Body of pancreas (tissue), 4 donors: ENCODE data around the gene IL1R1. TPM values are rescaled to one million over a fixed set of nuclear protein-coding genes. Genes with fewer than 3 reads are reported as not detected.

ENCODE experiments used
- ATAC-seq: fragments of 150-250 bp; one replicate; pipeline ENCODE4 v1.9.1; 2016
- DNase-seq, 4 donors: peaks; one replicate each; pipeline ENCODE4 v3.0.0-alpha.2; 2019
- H3K27ac ChIP-seq, 4 donors: fragments of 200-600 bp; sonication (generic); 1 replicate in 3 of 4; 2 replicates in 1 of 4; pipeline versions ENCODE4 v1.5.1 to v1.6.1; 2016 to 2019; ENCODE audit warnings: mild to moderate bottlenecking in 1 of 4, mixed read lengths in 1 of 4, moderate library complexity in 1 of 4
- H3K27me3 ChIP-seq, 2 donors: fragments of 200-600 bp; sonication (generic); one replicate each; pipeline ENCODE4 v1.6.0; 2016; ENCODE audit warnings: mild to moderate bottlenecking in 1 of 2
- H3K36me3 ChIP-seq, 2 donors: fragments of 200-600 bp; sonication (generic); replicated peaks in 1 of 2; 2 replicates each; pipeline ENCODE4 v1.5.1; 2016; ENCODE audit warnings: low read depth in 2 of 2; ENCODE audit not compliant: insufficient read depth in 1 of 2
- H3K4me1 ChIP-seq: fragments of 200-600 bp; sonication (generic); one replicate; pipeline ENCODE4 v1.6.0; 2016
- H3K4me3 ChIP-seq, 2 donors: fragments of 200-600 bp; sonication (generic); 1 replicate in 1 of 2; 2 replicates in 1 of 2; pipeline ENCODE4 v1.5.1; 2016 to 2019
- H3K9me3 ChIP-seq, 3 donors: fragments of 200-600 bp; sonication (generic); 1 replicate in 2 of 3; 2 replicates in 1 of 3; pipeline ENCODE4 v1.5.1; 2016
- CTCF ChIP-seq, 7 experiments: fragments of 450-650 bp in 4 of 7; fragments of 200-600 bp in 3 of 7; sonication (generic) in 3 of 7; IDR thresholded peaks; one replicate each; pipeline ENCODE4 v1.5.1; 2016 to 2019; ENCODE audit warnings: antibody characterized with exemption in 7 of 7
- POLR2A ChIP-seq, 3 donors: fragments of 450-650 bp; IDR thresholded peaks; one replicate each; pipeline ENCODE4 v1.6.1; 2016; ENCODE audit warnings: antibody characterized with exemption in 3 of 3, mild to moderate bottlenecking in 2 of 3
- WGBS, 2 donors: methylation state at CpG; one replicate each; pipeline ENCODE4 v1.1.5; 2017; 5-methylcytosine and 5-hydroxymethylcytosine counted together
- intact Hi-C: fragments of 100-400 bp; cut with DNase I; formaldehyde crosslinking; loops from one replicate; pipeline ENCODE4 v1.15.1; 2023
- total RNA-seq, 2 donors: library from RNA; depleted of rRNA; stranded (reverse); fragments of >200 nt; gene quantifications; one replicate each; pipeline ENCODE4 v1.1.0, GENCODE V29; 2016

IL1R1 gene
- total RNA-seq, 2 donors from 2014 or later = 53.4 to 55.4 TPM

DNA sequence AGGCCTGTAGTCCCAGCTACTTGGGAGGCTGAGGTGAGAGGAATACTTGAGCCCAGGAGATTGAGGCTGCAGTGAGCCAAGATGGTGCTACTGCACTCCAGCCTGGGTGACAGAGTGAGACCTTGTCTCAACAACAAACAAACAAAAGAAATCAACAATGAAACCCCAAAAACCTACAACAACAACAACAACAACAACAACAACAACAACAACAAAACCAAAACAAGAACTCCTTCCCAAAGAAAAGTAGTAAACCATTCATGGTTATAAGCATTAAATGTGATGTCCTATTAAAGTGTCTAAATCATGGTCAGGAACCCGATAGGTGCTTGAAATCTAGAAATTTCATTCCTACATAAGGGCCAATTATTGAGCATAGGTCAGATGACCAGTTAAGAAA, 13.5 kb upstream of the IL1R1 start:
- H3K27ac ChIP-seq = no peak overlapping the region
- no peaks in the 10 kb centered on the region for H3K9me3 ChIP-seq
- no peak for DNase-seq
- no peak for ATAC-seq
- H3K36me3 ChIP-seq = no peaks in the 10 kb centered on the region
- TF ChIP-seq CTCF (IDR thresholded peaks at IDR 0.05) (no peak), POLR2A (IDR thresholded peaks at IDR 0.05) (no peak)
- no peaks in the 10 kb centered on the region for H3K27me3 ChIP-seq
- 93 to 97% methylated on average over 1 of the region's 1 CpG for WGBS, 2 donors
- no peak overlapping the region for H3K4me3 ChIP-seq
- peaks cover 9% of the 10 kb centered on the region for H3K4me1 ChIP-seq
- intact Hi-C loops = no loop called here

- H3K9me3 ChIP-seq = no peaks in the 10 kb centered on the region
- H3K36me3 ChIP-seq = no peaks in the 10 kb centered on the region
- intact Hi-C loops = no loop called here
- ATAC-seq (no peak), DNase-seq (no peak)
- H3K27me3 ChIP-seq = no peaks in the 10 kb centered on the region
- H3K4me3 ChIP-seq = no peak overlapping the region
- no peak for TF ChIP-seq CTCF (IDR thresholded peaks at IDR 0.05)
- no peak for TF ChIP-seq POLR2A (IDR thresholded peaks at IDR 0.05)
- 44 to 63% methylated on average over 5 of the region's 5 CpGs for WGBS, 2 donors
- H3K27ac ChIP-seq = no peak overlapping the region
- H3K4me1 ChIP-seq = peaks cover 9% of the 10 kb centered on the region
These were observed 12.4 kb upstream of the IL1R1 start for GRCh38 chr2:102129951-102130646.

DNA sequence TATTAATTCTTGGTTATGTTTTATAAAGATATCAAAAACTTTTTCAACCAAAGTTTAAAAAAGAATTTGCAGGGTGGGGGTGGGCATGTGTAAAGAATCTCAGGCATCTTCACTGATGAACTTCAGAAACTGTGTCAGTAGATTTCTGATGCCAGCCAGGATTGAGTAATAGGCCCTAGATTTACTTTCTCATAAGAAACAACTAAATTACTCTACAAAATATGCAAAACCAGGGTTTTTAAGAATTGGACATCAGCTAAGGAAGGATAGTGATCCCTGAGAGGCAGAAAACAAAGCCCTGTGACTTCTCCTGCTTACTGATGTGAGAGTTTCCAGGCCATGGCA, 11.9 kb upstream of the IL1R1 start:
- intact Hi-C loops = no loop called here
- H3K36me3 ChIP-seq = no peaks in the 10 kb centered on the region
- DNase-seq = no peak
- peaks cover 9% of the 10 kb centered on the region for H3K4me1 ChIP-seq
- no peak overlapping the region for H3K4me3 ChIP-seq
- no peak for ATAC-seq
- no peak overlapping the region for H3K27ac ChIP-seq
- no peaks in the 10 kb centered on the region for H3K9me3 ChIP-seq
- no peaks in the 10 kb centered on the region for H3K27me3 ChIP-seq
- no peak for TF ChIP-seq CTCF (IDR thresholded peaks at IDR 0.05)
- TF ChIP-seq POLR2A (IDR thresholded peaks at IDR 0.05) = no peak

DNA sequence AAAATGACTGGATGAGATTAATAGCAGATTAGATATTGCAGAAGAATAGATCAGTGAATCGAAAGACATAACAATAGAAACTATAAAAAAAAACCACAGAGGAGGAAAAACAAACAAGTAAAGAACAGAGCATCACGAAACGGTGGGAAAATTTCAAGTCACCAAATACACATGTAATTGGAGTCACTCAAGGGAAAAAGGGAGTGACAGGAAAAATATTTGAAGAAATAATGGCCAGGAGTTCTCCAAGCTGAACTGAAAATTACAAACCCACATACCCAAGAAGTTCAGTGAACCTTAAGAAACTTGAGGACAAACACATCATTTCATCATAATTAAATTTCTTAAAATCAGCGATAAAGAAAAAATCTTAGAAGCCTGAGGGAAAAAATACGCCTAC, 11.0 kb upstream of the IL1R1 start:
- H3K27ac ChIP-seq = no peak overlapping the region
- WGBS, 2 donors = 90 to 94% methylated on average over 5 of the region's 5 CpGs
- no peak for DNase-seq
- H3K4me1 ChIP-seq = peaks cover 9% of the 10 kb centered on the region
- TF ChIP-seq CTCF (IDR thresholded peaks at IDR 0.05) (no peak), POLR2A (IDR thresholded peaks at IDR 0.05) (no peak)
- H3K4me3 ChIP-seq = no peak overlapping the region
- no peaks in the 10 kb centered on the region for H3K9me3 ChIP-seq
- H3K36me3 ChIP-seq = no peaks in the 10 kb centered on the region
- no peaks in the 10 kb centered on the region for H3K27me3 ChIP-seq
- intact Hi-C loops = no loop called here
- no peak for ATAC-seq

GRCh38 chr2:102137138-102137537, 5.4 kb upstream of the IL1R1 start:
- TF ChIP-seq CTCF (IDR thresholded peaks at IDR 0.05) (no peak), POLR2A (IDR thresholded peaks at IDR 0.05) (no peak)
- ATAC-seq = no peak
- Histone ChIP-seq H3K4me1 (peaks cover 13% of the 10 kb centered on the region), H3K36me3 (no peaks in the 10 kb centered on the region), H3K27ac (no peak overlapping the region), H3K4me3 (no peak overlapping the region), H3K27me3 (no peaks in the 10 kb centered on the region), H3K9me3 (no peaks in the 10 kb centered on the region)
- no peak for DNase-seq
- WGBS, 2 donors = 88 to 98% methylated on average over 2 of the region's 2 CpGs
- intact Hi-C loops = no loop called here
